ENCODE data around the gene CIROP. TPM values are rescaled to one million over a fixed set of nuclear protein-coding genes. Genes with fewer than 3 reads are reported as not detected.

The CIROP gene
- total and polyA plus RNA-seq, 2 donors (not counting 1 experiment from before 2014, with no cell fraction given) = 0.09 to 0.17 TPM

DNA sequence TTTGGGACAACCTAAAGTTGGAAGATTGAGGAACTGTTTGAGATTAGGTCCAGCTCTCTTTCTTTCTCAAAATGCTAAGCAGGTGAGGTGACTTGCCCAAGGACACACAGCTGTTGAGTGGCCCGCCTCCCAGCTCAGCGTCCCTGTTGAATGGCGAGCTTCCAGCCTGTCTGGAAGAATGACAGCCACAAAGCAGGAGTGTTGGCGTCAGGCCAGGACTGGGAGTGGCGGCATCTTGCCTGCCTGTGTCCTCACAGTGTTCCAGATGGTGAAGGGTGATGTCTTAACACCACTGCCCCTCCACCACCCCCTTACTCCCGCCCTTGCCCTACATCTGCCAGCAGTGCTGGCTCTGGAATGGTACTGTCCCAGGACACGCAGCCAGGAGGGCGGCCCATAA, 18.6 kb upstream of the CIROP start:
- peak in 1 of 2 donors; percentile 19 for DNase-seq (ENCODE audit: low read depth in 2 of 2)
- H3K4me2 ChIP-seq (ENCODE audit: extremely low read depth, insufficient read depth, low read length) = no peak overlapping the region
- H3K9ac ChIP-seq (ENCODE audit: insufficient read depth, low read length) = no peak overlapping the region
- H3K4me1 ChIP-seq (ENCODE audit: control insufficient read depth, extremely low read depth, insufficient read depth, low read length) = peaks cover 3% of the 10 kb centered on the region
- no peak overlapping the region for H3K27ac ChIP-seq (ENCODE audit: insufficient read depth, low read length)
- no peaks in the 10 kb centered on the region for H3K27me3 ChIP-seq (ENCODE audit: control insufficient read depth, insufficient read depth, low read length)
- no peaks in the 10 kb centered on the region for H4K20me1 ChIP-seq (ENCODE audit: control insufficient read depth, extremely low read depth, insufficient read depth, low read length)
- no peak overlapping the region for H2AFZ ChIP-seq (ENCODE audit: low read length)
- no peak overlapping the region for H3K4me3 ChIP-seq (replicated peaks in 1 of 4; ENCODE audit: control extremely low read depth in 1 of 4, insufficient read depth in 1 of 4, low read depth in 3 of 4, low read length in 4 of 4)
- no peaks in the 10 kb centered on the region for H3K9me3 ChIP-seq (ENCODE audit: control insufficient read depth, insufficient read depth, low read depth, low read length)
- no peaks in the 10 kb centered on the region for H3K79me2 ChIP-seq (ENCODE audit: control insufficient read depth, insufficient read depth, low read length)
- TF ChIP-seq EZH2 (IDR thresholded peaks at IDR 0.05; ENCODE audit: low read length, missing control alignments) = no peak
- TF ChIP-seq, protein P1, sequence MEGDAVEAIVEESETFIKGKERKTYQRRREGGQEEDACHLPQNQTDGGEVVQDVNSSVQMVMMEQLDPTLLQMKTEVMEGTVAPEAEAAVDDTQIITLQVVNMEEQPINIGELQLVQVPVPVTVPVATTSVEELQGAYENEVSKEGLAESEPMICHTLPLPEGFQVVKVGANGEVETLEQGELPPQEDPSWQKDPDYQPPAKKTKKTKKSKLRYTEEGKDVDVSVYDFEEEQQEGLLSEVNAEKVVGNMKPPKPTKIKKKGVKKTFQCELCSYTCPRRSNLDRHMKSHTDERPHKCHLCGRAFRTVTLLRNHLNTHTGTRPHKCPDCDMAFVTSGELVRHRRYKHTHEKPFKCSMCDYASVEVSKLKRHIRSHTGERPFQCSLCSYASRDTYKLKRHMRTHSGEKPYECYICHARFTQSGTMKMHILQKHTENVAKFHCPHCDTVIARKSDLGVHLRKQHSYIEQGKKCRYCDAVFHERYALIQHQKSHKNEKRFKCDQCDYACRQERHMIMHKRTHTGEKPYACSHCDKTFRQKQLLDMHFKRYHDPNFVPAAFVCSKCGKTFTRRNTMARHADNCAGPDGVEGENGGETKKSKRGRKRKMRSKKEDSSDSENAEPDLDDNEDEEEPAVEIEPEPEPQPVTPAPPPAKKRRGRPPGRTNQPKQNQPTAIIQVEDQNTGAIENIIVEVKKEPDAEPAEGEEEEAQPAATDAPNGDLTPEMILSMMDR (conservative IDR thresholded peaks at IDR 0.05 in 1 of 2, IDR thresholded peaks at IDR 0.05 in 1 of 2; ENCODE audit: low read depth in 1 of 2, low read length in 2 of 2) = no peak
- no peaks in the 10 kb centered on the region for H3K36me3 ChIP-seq (ENCODE audit: control insufficient read depth, insufficient read depth, low read length)

DNA sequence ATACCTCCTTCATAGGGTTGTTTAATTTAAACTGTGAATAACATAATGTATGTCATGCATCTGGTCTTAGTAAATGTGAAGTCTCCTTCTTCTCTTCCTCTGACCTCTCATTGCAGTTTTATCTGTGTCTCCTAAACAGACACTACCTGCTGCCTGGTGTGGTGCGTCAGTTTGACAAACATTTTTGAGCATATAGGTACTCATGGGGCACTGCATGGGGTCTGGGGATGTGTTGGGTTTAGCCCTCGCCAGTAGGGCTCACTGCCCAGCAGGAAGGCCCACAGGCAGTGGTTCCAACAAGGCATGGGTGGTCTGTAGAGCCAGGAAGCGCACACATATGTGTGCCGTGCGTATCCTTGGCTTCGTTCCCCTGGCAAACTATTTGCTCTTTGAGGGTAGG, 17.3 kb upstream of the CIROP start:
- no peaks in the 10 kb centered on the region for H4K20me1 ChIP-seq (ENCODE audit: control insufficient read depth, extremely low read depth, insufficient read depth, low read length)
- H3K79me2 ChIP-seq (ENCODE audit: control insufficient read depth, insufficient read depth, low read length) = no peaks in the 10 kb centered on the region
- no peak overlapping the region for H3K9ac ChIP-seq (ENCODE audit: insufficient read depth, low read length)
- H3K9me3 ChIP-seq (ENCODE audit: control insufficient read depth, insufficient read depth, low read depth, low read length) = no peaks in the 10 kb centered on the region
- no peaks in the 10 kb centered on the region for H3K27me3 ChIP-seq (ENCODE audit: control insufficient read depth, insufficient read depth, low read length)
- no peak overlapping the region for H2AFZ ChIP-seq (ENCODE audit: low read length)
- H3K27ac ChIP-seq (ENCODE audit: insufficient read depth, low read length) = no peak overlapping the region
- no peak overlapping the region for H3K4me2 ChIP-seq (ENCODE audit: extremely low read depth, insufficient read depth, low read length)
- TF ChIP-seq EZH2 (IDR thresholded peaks at IDR 0.05; ENCODE audit: low read length, missing control alignments) = no peak
- TF ChIP-seq, protein P1 (conservative IDR thresholded peaks at IDR 0.05 in 1 of 2, IDR thresholded peaks at IDR 0.05 in 1 of 2; ENCODE audit: low read depth in 1 of 2, low read length in 2 of 2) = no peak
- no peak overlapping the region for H3K4me3 ChIP-seq (replicated peaks in 1 of 4; ENCODE audit: control extremely low read depth in 1 of 4, insufficient read depth in 1 of 4, low read depth in 3 of 4, low read length in 4 of 4)
- no peak for DNase-seq (ENCODE audit: low read depth in 2 of 2)
- H3K36me3 ChIP-seq (ENCODE audit: control insufficient read depth, insufficient read depth, low read length) = no peaks in the 10 kb centered on the region
- peaks cover 3% of the 10 kb centered on the region for H3K4me1 ChIP-seq (ENCODE audit: control insufficient read depth, extremely low read depth, insufficient read depth, low read length)

DNA sequence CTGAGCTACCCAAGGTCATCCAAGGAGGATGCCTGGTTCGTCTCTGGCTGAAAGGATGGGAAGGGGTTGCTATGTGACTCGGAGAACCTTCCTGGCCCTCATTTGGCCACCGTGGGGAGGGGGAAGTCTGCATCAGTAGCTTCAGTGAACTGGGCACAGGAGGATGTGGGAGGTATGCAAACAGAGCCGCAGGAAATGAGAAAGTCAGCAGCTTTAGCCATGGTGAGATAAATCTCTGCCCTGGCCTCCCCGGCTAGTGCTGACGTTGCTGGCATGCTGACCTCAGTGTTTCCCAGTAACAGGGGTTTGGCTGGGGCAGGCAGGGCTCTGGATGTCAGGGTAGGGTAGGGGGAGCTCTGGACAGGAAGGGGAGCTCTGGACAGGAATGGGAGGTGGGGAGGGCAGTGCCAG, 16.6 kb upstream of the CIROP start:
- no peaks in the 10 kb centered on the region for H4K20me1 ChIP-seq (ENCODE audit: control insufficient read depth, extremely low read depth, insufficient read depth, low read length)
- peak overlapping the region; percentile 24 for H2AFZ ChIP-seq (ENCODE audit: low read length)
- H3K79me2 ChIP-seq (ENCODE audit: control insufficient read depth, insufficient read depth, low read length) = no peaks in the 10 kb centered on the region
- H3K27ac ChIP-seq (ENCODE audit: insufficient read depth, low read length) = peak overlapping the region; percentile 24
- DNase-seq (ENCODE audit: low read depth in 2 of 2) = peak; percentile 54 to 82
- no peak overlapping the region for H3K4me2 ChIP-seq (ENCODE audit: extremely low read depth, insufficient read depth, low read length)
- H3K36me3 ChIP-seq (ENCODE audit: control insufficient read depth, insufficient read depth, low read length) = no peaks in the 10 kb centered on the region
- H3K4me1 ChIP-seq (ENCODE audit: control insufficient read depth, extremely low read depth, insufficient read depth, low read length) = peaks cover 3% of the 10 kb centered on the region
- no peak for TF ChIP-seq EZH2 (IDR thresholded peaks at IDR 0.05; ENCODE audit: low read length, missing control alignments)
- TF ChIP-seq, protein P1 (conservative IDR thresholded peaks at IDR 0.05 in 1 of 2, IDR thresholded peaks at IDR 0.05 in 1 of 2; ENCODE audit: low read depth in 1 of 2, low read length in 2 of 2) = no peak
- H3K27me3 ChIP-seq (ENCODE audit: control insufficient read depth, insufficient read depth, low read length) = no peaks in the 10 kb centered on the region
- H3K9me3 ChIP-seq (ENCODE audit: control insufficient read depth, insufficient read depth, low read depth, low read length) = no peaks in the 10 kb centered on the region
- H3K9ac ChIP-seq (ENCODE audit: insufficient read depth, low read length) = no peak overlapping the region
- H3K4me3 ChIP-seq (replicated peaks in 1 of 4; ENCODE audit: control extremely low read depth in 1 of 4, insufficient read depth in 1 of 4, low read depth in 3 of 4, low read length in 4 of 4) = no peak overlapping the region

Measured in fibroblast of lung (primary cell).